ENCODE data around the gene GALNT17.

Gene GALNT17

GRCh38 chr7:71457846-71458590 is 326.1 kb downstream of the GALNT17 start:
- TF ChIP-seq POLR2AphosphoS5 (IDR thresholded peaks at IDR 0.05; ENCODE audit: low read depth, low read length): no peak
- TF ChIP-seq, protein P1, sequence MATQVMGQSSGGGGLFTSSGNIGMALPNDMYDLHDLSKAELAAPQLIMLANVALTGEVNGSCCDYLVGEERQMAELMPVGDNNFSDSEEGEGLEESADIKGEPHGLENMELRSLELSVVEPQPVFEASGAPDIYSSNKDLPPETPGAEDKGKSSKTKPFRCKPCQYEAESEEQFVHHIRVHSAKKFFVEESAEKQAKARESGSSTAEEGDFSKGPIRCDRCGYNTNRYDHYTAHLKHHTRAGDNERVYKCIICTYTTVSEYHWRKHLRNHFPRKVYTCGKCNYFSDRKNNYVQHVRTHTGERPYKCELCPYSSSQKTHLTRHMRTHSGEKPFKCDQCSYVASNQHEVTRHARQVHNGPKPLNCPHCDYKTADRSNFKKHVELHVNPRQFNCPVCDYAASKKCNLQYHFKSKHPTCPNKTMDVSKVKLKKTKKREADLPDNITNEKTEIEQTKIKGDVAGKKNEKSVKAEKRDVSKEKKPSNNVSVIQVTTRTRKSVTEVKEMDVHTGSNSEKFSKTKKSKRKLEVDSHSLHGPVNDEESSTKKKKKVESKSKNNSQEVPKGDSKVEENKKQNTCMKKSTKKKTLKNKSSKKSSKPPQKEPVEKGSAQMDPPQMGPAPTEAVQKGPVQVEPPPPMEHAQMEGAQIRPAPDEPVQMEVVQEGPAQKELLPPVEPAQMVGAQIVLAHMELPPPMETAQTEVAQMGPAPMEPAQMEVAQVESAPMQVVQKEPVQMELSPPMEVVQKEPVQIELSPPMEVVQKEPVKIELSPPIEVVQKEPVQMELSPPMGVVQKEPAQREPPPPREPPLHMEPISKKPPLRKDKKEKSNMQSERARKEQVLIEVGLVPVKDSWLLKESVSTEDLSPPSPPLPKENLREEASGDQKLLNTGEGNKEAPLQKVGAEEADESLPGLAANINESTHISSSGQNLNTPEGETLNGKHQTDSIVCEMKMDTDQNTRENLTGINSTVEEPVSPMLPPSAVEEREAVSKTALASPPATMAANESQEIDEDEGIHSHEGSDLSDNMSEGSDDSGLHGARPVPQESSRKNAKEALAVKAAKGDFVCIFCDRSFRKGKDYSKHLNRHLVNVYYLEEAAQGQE (IDR thresholded peaks at IDR 0.05; ENCODE audit: insufficient read depth in 1 of 2, low read depth in 2 of 2, low read length in 2 of 2): no peak
- no peak for TF ChIP-seq TAF1 (IDR thresholded peaks at IDR 0.05; ENCODE audit: borderline replicate concordance, insufficient read depth, low read length)
- no peak for TF ChIP-seq SIN3A (IDR thresholded peaks at IDR 0.05; ENCODE audit: borderline replicate concordance, insufficient read depth, low read length)
- no peak for TF ChIP-seq FOXP2 (optimal IDR thresholded peaks at IDR 0.05; ENCODE audit: borderline replicate concordance, extremely low read depth, extremely low read length, insufficient read depth)

- TF ChIP-seq, protein P1 (IDR thresholded peaks at IDR 0.05; ENCODE audit: insufficient read depth in 1 of 2, low read depth in 2 of 2, low read length in 2 of 2): no peak
- no peak for TF ChIP-seq TAF1 (IDR thresholded peaks at IDR 0.05; ENCODE audit: borderline replicate concordance, insufficient read depth, low read length)
- no peak for TF ChIP-seq FOXP2 (optimal IDR thresholded peaks at IDR 0.05; ENCODE audit: borderline replicate concordance, extremely low read depth, extremely low read length, insufficient read depth)
- no peak for TF ChIP-seq POLR2AphosphoS5 (IDR thresholded peaks at IDR 0.05; ENCODE audit: low read depth, low read length)
- TF ChIP-seq SIN3A (IDR thresholded peaks at IDR 0.05; ENCODE audit: borderline replicate concordance, insufficient read depth, low read length): no peak
Observed at GRCh38 chr7:71459132-71459531, 327.2 kb downstream of the GALNT17 start.

GRCh38 chr7:71461572-71461971 is 329.6 kb downstream of the GALNT17 start:
- no peak for TF ChIP-seq FOXP2 (optimal IDR thresholded peaks at IDR 0.05; ENCODE audit: borderline replicate concordance, extremely low read depth, extremely low read length, insufficient read depth)
- TF ChIP-seq, protein P1 (IDR thresholded peaks at IDR 0.05; ENCODE audit: insufficient read depth in 1 of 2, low read depth in 2 of 2, low read length in 2 of 2): no peak
- no peak for TF ChIP-seq SIN3A (IDR thresholded peaks at IDR 0.05; ENCODE audit: borderline replicate concordance, insufficient read depth, low read length)
- no peak for TF ChIP-seq TAF1 (IDR thresholded peaks at IDR 0.05; ENCODE audit: borderline replicate concordance, insufficient read depth, low read length)
- no peak for TF ChIP-seq POLR2AphosphoS5 (IDR thresholded peaks at IDR 0.05; ENCODE audit: low read depth, low read length)

DNA sequence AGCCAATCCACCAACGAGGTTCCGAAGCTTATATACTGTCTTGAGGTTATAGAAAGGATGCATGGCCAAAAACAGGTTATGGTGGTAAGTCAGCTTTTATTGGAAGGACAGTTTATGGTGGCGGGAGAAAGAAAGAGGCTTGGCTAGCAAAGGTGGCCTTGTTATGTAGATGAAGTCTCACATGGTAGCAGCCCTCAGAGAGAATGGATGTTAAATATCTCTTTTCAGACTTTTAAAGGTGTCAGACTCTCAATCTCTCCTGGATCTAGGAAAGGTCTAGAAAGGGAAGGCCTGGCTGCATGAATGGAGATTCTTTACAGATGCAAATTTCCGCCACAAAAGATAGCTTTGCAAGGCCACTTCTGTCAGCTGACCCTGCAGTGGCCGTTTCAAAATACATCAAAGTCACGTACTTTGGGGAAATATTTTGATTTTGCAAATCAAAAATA is 333.8 kb downstream of the GALNT17 start:
- TF ChIP-seq SIN3A (IDR thresholded peaks at IDR 0.05; ENCODE audit: borderline replicate concordance, insufficient read depth, low read length) (no peak), TAF1 (IDR thresholded peaks at IDR 0.05; ENCODE audit: borderline replicate concordance, insufficient read depth, low read length) (no peak), POLR2AphosphoS5 (IDR thresholded peaks at IDR 0.05; ENCODE audit: low read depth, low read length) (no peak), FOXP2 (optimal IDR thresholded peaks at IDR 0.05; ENCODE audit: borderline replicate concordance, extremely low read depth, extremely low read length, insufficient read depth) (no peak)
- TF ChIP-seq, protein P1 (IDR thresholded peaks at IDR 0.05; ENCODE audit: insufficient read depth in 1 of 2, low read depth in 2 of 2, low read length in 2 of 2): no peak
